Type B pancreatic cell (in vitro differentiated cells): ENCODE results near the gene PANX1. TPM values are rescaled to one million over a fixed set of nuclear protein-coding genes. Genes with fewer than 3 reads are reported as not detected.

ENCODE experiments used
- DNase-seq: peaks from one replicate; pipeline ENCODE4 v3.0.0; 2021; ENCODE audit warnings: mixed read lengths; ENCODE audit not compliant: unreplicated experiment; ENCODE audit errors: extremely low spot score
- H3K27ac Mint-ChIP-seq: 2 replicates; pipeline ENCODE4 v1.8.0; 2021; ENCODE audit warnings: mild to moderate bottlenecking, mixed read lengths
- H3K27me3 Mint-ChIP-seq: 2 replicates; pipeline ENCODE4 v1.8.0; 2021; ENCODE audit warnings: mixed read lengths
- H3K36me3 Mint-ChIP-seq: 2 replicates; pipeline ENCODE4 v1.8.0; 2021; ENCODE audit warnings: mixed read lengths
- H3K4me1 Mint-ChIP-seq: one replicate; pipeline ENCODE4 v1.8.0; 2021; ENCODE audit warnings: mixed read lengths; ENCODE audit not compliant: unreplicated experiment
- H3K4me3 Mint-ChIP-seq: 2 replicates; pipeline ENCODE4 v1.8.0; 2021; ENCODE audit warnings: mild to moderate bottlenecking, mixed read lengths
- H3K9me3 Mint-ChIP-seq: 2 replicates; pipeline ENCODE4 v1.8.0; 2021; ENCODE audit warnings: mixed read lengths
- CTCF ChIP-seq: fragments of 200-600 bp; sonication (generic); conservative IDR thresholded peaks from 2 replicates; pipeline ENCODE4 v1.5.0; 2021; ENCODE audit warnings: antibody characterized with exemption, mild to moderate bottlenecking
- total RNA-seq: library from RNA; stranded (reverse); gene quantifications from 2 replicates; pipeline ENCODE4 v1.2.1, GENCODE V29; 2021; ENCODE audit warnings: low replicate concordance

Gene PANX1
- total RNA-seq, 1 donor from 2014 or later, result 26.1 TPM

GRCh38 chr11:94147433-94147845, 18.8 kb downstream of the PANX1 start:
- no peaks in the 10 kb centered on the region for H3K27me3 Mint-ChIP-seq
- peaks cover 67% of the 10 kb centered on the region for H3K4me1 Mint-ChIP-seq
- no peak overlapping the region for H3K27ac Mint-ChIP-seq
- DNase-seq, result no peak
- TF ChIP-seq CTCF, result no peak
- H3K4me3 Mint-ChIP-seq, result no peak overlapping the region
- H3K9me3 Mint-ChIP-seq, result no peaks in the 10 kb centered on the region
- peaks cover 5% of the 10 kb centered on the region for H3K36me3 Mint-ChIP-seq

GRCh38 chr11:94148189-94148588, 19.5 kb downstream of the PANX1 start:
- Mint-ChIP-seq H3K9me3 (no peaks in the 10 kb centered on the region), H3K4me1 (peaks cover 68% of the 10 kb centered on the region), H3K27me3 (no peaks in the 10 kb centered on the region), H3K27ac (no peak overlapping the region), H3K4me3 (no peak overlapping the region), H3K36me3 (peaks cover 5% of the 10 kb centered on the region)
- TF ChIP-seq CTCF, result no peak
- no peak for DNase-seq

GRCh38 chr11:94149431-94150017, 20.9 kb downstream of the PANX1 start:
- H3K4me3 Mint-ChIP-seq, result no peak overlapping the region
- no peak overlapping the region for H3K27ac Mint-ChIP-seq
- H3K27me3 Mint-ChIP-seq, result no peaks in the 10 kb centered on the region
- H3K36me3 Mint-ChIP-seq, result peaks cover 10% of the 10 kb centered on the region
- no peaks in the 10 kb centered on the region for H3K9me3 Mint-ChIP-seq
- no peak for DNase-seq
- peaks cover 69% of the 10 kb centered on the region for H3K4me1 Mint-ChIP-seq
- no peak for TF ChIP-seq CTCF

- no peak overlapping the region for H3K27ac Mint-ChIP-seq
- no peak for DNase-seq
- peaks cover 65% of the 10 kb centered on the region for H3K4me1 Mint-ChIP-seq
- no peak overlapping the region for H3K4me3 Mint-ChIP-seq
- TF ChIP-seq CTCF, result no peak
- no peaks in the 10 kb centered on the region for H3K9me3 Mint-ChIP-seq
- H3K36me3 Mint-ChIP-seq, result peaks cover 10% of the 10 kb centered on the region
- H3K27me3 Mint-ChIP-seq, result no peaks in the 10 kb centered on the region
Measured at GRCh38 chr11:94150056-94150455, 21.4 kb downstream of the PANX1 start.

GRCh38 chr11:94150704-94151685, 22.4 kb downstream of the PANX1 start:
- no peak overlapping the region for H3K4me3 Mint-ChIP-seq
- no peaks in the 10 kb centered on the region for H3K27me3 Mint-ChIP-seq
- H3K4me1 Mint-ChIP-seq, result peaks cover 59% of the 10 kb centered on the region
- H3K27ac Mint-ChIP-seq, result no peak overlapping the region
- H3K36me3 Mint-ChIP-seq, result peaks cover 16% of the 10 kb centered on the region
- no peak for TF ChIP-seq CTCF
- DNase-seq, result no peak
- no peaks in the 10 kb centered on the region for H3K9me3 Mint-ChIP-seq
